ENCODE results near the gene GDF15. TPM values are rescaled to one million over a fixed set of nuclear protein-coding genes. Genes with fewer than 3 reads are reported as not detected.
A peak's percentile ranks its signal among the peaks of the same experiment; 100 is the strongest.

Gene GDF15
- total RNA-seq, 4 donors from 2014 or later: 1.4 to 2.7 TPM; not detected in 2

DNA sequence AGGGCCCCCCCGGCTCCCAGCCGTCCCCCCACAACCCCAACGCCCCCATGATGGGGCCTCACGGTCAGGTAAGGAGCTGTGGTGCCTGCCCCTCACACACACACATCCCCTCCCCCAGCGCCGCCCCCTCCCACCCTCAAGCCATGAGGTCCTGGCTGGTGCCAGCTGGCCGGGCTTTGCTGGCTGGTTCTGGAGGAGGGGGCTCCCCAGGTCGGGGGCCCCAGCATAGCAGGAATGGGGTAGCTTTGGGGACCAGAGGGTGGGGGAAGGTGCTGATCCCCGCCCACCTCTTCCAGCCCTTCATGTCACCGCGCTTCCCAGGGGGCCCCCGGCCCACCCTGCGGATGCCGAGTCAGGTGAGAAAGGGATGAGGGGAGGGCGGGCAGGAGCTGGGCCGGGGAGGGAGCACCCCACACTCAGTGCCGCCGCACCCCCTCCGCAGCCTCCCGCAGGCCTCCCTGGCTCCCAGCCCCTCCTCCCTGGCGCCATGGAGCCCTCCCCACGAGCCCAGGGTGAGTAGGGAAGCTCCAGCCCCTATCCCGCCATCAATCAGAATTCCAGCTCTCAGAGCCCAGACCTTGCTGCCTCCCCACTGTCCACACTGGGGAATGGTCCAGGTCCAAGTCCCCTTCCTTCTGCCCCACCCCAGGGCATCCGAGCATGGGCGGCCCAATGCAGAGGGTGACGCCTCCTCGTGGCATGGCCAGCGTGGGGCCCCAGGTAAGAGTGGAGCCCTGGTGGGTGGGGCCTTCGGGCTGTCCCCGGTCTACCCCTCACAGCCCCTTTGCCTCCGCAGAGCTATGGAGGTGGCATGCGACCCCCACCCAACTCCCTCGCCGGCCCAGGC lies 45.6 kb downstream of the GDF15 start:
- H3K27ac ChIP-seq: no peak overlapping the region
- DNase-seq (no peak), ATAC-seq (no peak)
- peaks cover 0 to 10% (median 0%) of the 10 kb centered on the region in 3 donors for H3K27me3 ChIP-seq
- no peaks in the 10 kb centered on the region for H3K36me3 ChIP-seq
- in situ Hi-C loops (cut with MboI; ENCODE audit: low sequenced_read_pairs in 4 of 4): no loop called here
- H3K9me3 ChIP-seq: no peaks in the 10 kb centered on the region
- peaks cover 2 to 15% of the 10 kb centered on the region in 2 donors for H3K4me1 ChIP-seq
- no peak overlapping the region for H3K4me3 ChIP-seq
- TF ChIP-seq, protein P1, sequence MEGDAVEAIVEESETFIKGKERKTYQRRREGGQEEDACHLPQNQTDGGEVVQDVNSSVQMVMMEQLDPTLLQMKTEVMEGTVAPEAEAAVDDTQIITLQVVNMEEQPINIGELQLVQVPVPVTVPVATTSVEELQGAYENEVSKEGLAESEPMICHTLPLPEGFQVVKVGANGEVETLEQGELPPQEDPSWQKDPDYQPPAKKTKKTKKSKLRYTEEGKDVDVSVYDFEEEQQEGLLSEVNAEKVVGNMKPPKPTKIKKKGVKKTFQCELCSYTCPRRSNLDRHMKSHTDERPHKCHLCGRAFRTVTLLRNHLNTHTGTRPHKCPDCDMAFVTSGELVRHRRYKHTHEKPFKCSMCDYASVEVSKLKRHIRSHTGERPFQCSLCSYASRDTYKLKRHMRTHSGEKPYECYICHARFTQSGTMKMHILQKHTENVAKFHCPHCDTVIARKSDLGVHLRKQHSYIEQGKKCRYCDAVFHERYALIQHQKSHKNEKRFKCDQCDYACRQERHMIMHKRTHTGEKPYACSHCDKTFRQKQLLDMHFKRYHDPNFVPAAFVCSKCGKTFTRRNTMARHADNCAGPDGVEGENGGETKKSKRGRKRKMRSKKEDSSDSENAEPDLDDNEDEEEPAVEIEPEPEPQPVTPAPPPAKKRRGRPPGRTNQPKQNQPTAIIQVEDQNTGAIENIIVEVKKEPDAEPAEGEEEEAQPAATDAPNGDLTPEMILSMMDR (IDR thresholded peaks at IDR 0.05 in 4 of 5, conservative IDR thresholded peaks at IDR 0.05 in 1 of 5): no peak
- no peak for TF ChIP-seq POLR2A (IDR thresholded peaks at IDR 0.05)
- intact Hi-C loops (cut with DNase I; ENCODE audit: low total_unique reads): no loop called here

DNA sequence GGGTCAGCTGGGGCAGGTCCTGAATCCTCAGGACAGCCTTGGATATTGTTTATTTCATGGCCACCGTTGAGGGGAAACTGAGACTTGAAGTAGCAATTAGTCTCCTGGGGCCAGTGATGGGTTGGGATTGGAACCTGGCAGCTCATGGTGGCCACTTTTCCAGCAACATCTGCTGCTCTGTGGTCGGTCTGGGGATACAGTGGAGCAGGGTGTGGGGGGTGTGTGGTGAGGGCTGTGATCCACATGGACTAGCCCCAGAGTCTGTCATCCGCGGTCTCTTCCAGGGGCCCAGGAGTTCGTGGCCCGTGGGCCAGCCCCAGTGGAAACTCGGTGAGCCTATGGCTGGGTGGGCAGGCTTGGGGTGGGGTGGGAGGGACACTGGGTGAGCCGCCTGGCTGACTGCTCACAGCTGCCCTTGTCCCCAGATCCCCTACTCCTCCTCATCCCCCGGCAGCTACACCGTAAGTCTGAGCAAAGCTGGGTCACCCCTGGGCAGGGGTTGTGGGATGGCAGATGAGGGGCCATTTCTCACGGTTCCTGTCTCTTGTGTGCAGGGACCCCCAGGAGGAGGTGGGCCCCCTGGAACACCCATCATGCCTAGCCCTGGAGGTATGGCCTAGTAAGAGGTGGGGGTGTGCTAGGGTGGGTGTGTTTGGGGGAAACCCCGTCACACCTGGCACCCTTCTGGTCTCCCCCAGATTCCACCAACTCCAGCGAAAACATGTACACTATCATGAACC lies 46.5 kb downstream of the GDF15 start:
- TF ChIP-seq, protein P1 (IDR thresholded peaks at IDR 0.05 in 4 of 5, conservative IDR thresholded peaks at IDR 0.05 in 1 of 5): no peak
- no peak for TF ChIP-seq POLR2A (IDR thresholded peaks at IDR 0.05)
- intact Hi-C loops (cut with DNase I; ENCODE audit: low total_unique reads) (no loop called here), in situ Hi-C loops (cut with MboI; ENCODE audit: low sequenced_read_pairs in 4 of 4) (no loop called here)
- ATAC-seq (no peak), DNase-seq (no peak)
- peaks cover 0 to 10% (median 4%) of the 10 kb centered on the region in 3 donors for H3K27me3 ChIP-seq
- no peaks in the 10 kb centered on the region for H3K36me3 ChIP-seq
- H3K4me3 ChIP-seq: peak overlapping the region in 1 of 4 donors; percentile 44
- peaks cover 0 to 16% of the 10 kb centered on the region in 2 donors for H3K4me1 ChIP-seq
- no peaks in the 10 kb centered on the region for H3K9me3 ChIP-seq
- peak overlapping the region in 1 of 4 donors; percentile 48 for H3K27ac ChIP-seq

DNA sequence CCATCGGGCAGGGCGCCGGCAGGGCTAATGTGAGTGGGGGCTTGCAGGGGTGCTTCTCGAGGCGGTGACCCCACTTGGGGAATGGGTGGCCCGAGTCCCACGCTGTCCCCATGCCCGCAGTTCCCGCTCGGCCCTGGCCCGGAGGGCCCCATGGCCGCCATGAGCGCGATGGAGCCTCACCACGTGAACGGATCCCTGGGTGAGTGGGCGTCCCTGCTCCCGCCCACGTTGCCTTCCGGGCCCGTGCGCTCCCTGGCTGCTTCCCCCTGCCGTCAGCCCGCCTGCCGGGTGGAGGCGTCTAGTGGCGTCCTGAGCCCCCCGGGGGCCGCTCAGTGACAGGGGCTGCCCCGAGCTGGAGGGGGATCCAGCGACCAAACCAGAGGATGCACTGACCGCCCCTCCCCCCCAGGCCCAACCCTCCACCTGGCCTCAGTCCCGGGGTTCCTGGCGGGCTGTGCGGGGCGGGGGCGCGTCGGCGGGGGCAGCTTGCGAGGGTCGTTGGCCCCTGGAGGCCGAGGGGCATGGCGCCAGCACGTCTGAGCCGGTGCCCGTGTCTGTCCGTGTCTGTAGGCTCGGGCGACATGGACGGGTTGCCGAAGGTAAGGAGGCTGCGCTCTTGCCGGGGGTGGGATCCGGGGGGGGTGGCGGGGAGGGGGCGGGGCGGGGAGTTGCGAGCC lies 47.2 kb downstream of the GDF15 start:
- H3K4me1 ChIP-seq: peaks cover under 1 to 21% of the 10 kb centered on the region in 2 donors
- intact Hi-C loops (cut with DNase I; ENCODE audit: low total_unique reads) (no loop called here), in situ Hi-C loops (cut with MboI; ENCODE audit: low sequenced_read_pairs in 4 of 4) (no loop called here)
- ATAC-seq (no peak), DNase-seq (no peak)
- no peaks in the 10 kb centered on the region for H3K36me3 ChIP-seq
- peaks cover under 1 to 11% (median 11%) of the 10 kb centered on the region in 3 donors for H3K27me3 ChIP-seq
- H3K9me3 ChIP-seq: no peaks in the 10 kb centered on the region
- TF ChIP-seq, protein P1 (IDR thresholded peaks at IDR 0.05 in 4 of 5, conservative IDR thresholded peaks at IDR 0.05 in 1 of 5): no peak
- no peak for TF ChIP-seq POLR2A (IDR thresholded peaks at IDR 0.05)
- peak overlapping the region in 3 of 4 donors; percentile 18 to 50 (median 48) for H3K27ac ChIP-seq
- peak overlapping the region; percentile 27 to 49 (median 44) for H3K4me3 ChIP-seq

DNA sequence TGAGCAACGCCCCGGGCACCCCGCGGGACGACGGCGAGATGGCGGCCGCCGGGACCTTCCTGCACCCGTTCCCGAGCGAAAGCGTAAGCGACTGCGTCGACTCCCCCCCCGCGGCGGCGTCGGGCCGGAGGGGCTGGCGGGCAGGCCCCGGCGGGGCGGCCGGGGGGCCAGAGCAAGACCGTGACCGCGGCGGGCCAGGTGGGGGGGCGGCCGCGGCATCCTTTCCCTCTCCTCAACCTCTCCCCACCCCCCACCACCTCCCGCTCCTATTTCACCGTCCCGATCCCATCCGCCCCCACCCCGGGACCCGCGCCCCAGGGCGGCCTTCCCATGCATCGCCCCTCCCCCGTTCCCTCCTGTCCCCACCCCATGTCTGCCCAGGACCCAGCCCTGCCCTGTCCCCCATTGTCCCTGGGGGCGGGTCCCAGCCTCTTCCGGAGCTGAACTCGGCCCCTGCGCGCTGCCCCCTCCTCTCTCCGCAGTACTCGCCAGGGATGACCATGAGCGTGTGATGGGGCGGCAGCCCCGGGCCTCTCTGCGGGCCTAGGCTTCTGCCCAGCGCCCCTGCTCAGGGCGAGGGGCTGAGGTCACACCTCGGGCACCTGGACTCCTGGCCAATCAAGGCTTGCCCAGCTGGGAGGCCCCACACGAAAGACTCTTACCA lies 47.9 kb downstream of the GDF15 start:
- H3K27ac ChIP-seq: peak overlapping the region in 2 of 4 donors; percentile 31 to 47
- ATAC-seq (no peak), DNase-seq (no peak)
- H3K27me3 ChIP-seq: peaks cover 7 to 18% (median 18%) of the 10 kb centered on the region in 3 donors
- H3K4me1 ChIP-seq: peaks cover 7 to 28% of the 10 kb centered on the region in 2 donors
- in situ Hi-C loops (cut with MboI; ENCODE audit: low sequenced_read_pairs in 4 of 4) (no loop called here), intact Hi-C loops (cut with DNase I; ENCODE audit: low total_unique reads) (no loop called here)
- no peaks in the 10 kb centered on the region for H3K36me3 ChIP-seq
- peak overlapping the region in 2 of 4 donors; percentile 44 for H3K4me3 ChIP-seq
- H3K9me3 ChIP-seq: no peaks in the 10 kb centered on the region
- TF ChIP-seq POLR2A (IDR thresholded peaks at IDR 0.05): no peak
- TF ChIP-seq, protein P1 (IDR thresholded peaks at IDR 0.05 in 4 of 5, conservative IDR thresholded peaks at IDR 0.05 in 1 of 5): no peak
